ENCODE measurements around the gene PTPRN2.
"Not testable (repeated sequence)": the region's sequence is repeated elsewhere in the genome, so short reads cannot be mapped to it uniquely, and the experiment has no call there.

Gene PTPRN2

DNA sequence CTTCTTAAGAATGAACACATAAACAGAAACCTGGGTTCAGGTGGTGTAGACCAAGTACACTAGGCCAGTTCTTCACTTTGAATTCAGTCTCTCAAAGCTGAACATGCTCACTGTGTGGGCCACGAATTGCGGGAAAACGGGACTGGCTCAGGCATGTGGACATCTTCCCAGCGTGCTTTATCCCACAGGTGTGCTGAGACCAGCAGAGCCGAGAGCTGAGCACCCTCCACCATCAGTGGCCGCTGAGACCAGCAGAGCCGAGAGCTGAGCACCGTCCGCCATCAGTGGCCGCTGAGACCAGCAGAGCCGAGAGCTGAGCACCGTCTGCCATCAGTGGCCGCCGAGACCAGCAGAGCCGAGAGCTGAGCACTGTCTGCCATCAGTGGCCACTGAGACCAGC is 985.5 kb downstream of the PTPRN2 start:
- no peak for DNase-seq (ENCODE audit: low read depth)

DNA sequence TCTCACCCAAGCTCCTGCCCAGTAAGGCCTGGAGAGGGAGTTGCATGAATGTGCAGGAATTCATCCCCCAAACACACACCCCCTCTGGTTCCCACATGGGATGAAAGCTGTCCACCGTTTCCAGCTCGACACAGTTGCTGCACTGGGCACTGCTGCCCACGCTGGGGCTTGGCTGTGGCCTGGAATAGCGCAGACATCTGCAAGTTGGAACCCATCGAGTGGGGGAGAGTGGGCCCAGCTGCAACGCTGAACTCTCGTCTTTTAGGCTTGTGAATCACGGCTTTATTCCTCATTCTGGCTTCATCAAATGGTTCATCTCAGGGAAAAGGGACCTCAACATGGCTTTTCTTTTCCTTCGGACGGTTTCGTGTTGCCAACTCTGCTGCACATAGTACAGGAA is 986.1 kb downstream of the PTPRN2 start:
- no peak for DNase-seq (ENCODE audit: low read depth)

- no peak for DNase-seq (ENCODE audit: low read depth)
Measured at GRCh38 chr7:157599491-157599890, 988.1 kb downstream of the PTPRN2 start.

DNA sequence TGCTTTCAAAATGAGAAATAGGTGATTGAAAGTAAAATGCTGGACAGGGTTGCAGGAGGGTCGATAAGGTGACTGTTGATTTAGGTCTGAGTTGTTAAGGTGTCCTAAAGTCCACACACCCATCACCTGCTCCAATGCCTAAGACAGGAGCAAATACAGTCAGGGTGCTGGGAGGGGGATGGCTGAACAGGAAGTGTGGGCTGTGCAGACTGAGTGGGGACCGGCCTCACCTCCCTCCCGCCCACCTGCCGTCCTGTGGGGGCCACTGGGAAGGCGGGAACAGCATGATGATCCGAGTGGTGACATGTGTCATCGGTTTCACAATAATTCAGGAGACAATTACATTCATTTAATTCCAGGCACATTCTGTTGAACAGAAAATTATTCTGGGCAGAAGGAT is 990.1 kb downstream of the PTPRN2 start:
- no peak for DNase-seq (ENCODE audit: low read depth)

DNA sequence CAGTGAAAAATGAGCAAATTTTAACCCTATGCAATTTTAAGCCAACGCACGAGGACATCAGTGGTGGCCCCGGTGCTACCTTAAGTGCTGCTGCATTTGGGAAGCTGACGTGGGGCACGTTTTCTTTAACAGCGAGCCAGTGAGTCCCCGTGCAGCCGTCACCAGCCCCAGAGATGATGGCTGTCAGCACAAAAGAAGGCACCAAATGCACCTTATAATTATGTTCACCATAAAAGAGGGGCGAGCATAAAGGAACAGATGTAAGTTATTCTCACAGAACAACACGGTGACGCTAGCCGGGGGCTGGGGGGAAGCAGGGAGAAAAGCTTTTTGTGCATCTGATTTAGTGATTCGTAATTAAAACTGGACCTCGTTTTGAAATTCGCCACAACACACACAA is 990.7 kb downstream of the PTPRN2 start:
- no peak for DNase-seq (ENCODE audit: low read depth)

- no peak for DNase-seq (ENCODE audit: low read depth)
Measured at GRCh38 chr7:157596471-157596870, 991.2 kb downstream of the PTPRN2 start.

GRCh38 chr7:157596026-157596425 is 991.6 kb downstream of the PTPRN2 start:
- no peak for DNase-seq (ENCODE audit: low read depth)

DNA sequence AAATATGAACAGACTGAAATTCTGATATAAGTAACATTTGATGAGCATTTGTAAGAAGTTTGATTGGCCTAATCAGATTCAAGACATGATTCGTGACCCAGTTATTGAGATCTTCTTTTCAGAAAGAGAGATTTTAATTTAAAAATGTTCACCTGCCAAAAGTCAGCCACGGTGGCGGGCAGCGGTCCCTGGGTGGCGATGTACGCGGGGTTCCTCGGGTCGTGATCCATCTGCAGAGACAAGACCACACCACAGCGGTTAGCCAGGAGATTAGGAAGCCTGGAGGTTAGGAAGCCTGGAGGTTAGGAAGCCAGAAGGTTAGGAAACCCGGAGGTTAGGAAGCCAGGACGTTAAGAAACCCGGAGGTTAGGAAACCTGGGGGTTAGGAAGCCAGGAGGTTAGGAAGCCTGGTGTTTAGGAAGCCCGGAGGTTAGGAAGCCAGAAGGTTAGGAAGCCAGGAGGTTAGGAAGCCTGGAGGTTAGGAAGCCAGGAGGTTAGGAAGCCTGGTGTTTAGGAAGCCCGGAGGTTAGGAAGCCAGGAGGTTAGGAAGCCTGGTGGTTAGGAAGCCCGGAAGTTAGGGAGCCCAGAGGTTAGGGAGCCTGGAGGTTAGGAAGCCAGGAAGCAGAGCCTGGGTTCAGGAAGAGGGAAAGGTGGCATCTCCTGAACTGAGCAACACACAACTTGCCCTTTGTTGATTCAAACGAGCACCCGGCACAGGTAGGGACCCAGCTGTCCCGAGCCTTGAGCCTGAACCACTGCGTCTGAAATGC is 992.4 kb downstream of the PTPRN2 start:
- DNase-seq (ENCODE audit: low read depth) = no peak

DNA sequence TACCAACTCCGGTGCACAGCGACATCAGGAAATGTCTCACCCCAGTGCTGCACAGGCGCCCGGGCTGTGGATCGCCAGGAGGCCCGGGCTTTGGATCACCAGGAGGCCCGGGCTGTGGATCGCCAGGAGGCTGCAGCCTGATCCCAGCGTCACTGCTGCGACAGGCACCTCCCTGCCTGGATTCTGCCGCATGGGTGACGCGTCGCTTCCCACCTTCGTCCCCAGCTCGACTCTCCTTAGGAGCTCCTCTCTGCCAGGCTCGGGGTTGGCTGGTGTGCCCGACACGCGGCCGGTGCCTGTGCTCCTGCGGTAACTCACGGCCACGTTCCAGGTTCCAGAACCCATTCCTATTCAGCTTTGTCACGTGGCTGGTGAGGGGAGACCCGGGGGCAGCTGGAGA is 993.3 kb downstream of the PTPRN2 start:
- no peak for DNase-seq (ENCODE audit: low read depth)

DNA sequence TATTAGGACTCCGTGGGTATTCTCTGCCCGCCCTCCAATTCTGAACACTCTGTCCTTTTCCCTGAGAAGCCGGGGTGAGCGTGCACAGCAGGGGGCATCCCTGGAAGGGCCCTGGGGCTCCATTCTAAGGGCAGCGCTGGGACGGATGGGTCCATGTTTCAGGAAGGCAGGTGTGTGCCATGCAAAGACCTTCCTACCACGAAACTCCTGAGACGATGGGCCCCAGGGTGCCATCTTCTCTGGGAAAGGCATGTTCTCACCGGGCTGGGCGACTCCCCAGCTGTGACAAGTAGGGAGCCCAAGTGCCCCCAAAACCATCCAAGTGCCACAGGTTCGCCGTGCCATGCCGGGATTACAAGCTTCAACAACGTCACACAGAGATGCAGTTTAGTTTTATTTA is 994.1 kb downstream of the PTPRN2 start:
- DNase-seq (ENCODE audit: low read depth) = no peak

GRCh38 chr7:157592636-157593320 is 994.8 kb downstream of the PTPRN2 start:
- DNase-seq (ENCODE audit: low read depth) = not testable (repeated sequence)

DNA sequence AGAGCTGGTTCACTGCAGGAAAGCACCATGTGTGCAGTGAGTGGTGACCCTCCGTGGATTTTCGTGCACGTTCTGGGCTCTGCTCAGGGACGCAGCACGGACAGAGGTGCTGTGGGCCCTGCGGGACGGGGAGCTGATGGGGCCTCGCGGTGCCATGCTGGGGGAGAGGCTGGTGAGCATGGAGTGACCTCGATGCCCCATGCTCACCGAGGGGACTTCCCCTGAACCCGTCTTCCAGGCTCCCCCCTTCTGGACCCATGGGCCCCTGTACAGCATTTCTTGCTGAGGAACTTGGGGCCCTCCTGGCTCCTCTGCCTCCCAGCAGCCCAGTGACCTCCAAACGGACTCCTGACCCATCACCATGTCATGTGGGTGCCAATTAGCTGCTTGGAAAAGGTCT is 997.1 kb downstream of the PTPRN2 start:
- DNase-seq (ENCODE audit: low read depth) = no peak

DNA sequence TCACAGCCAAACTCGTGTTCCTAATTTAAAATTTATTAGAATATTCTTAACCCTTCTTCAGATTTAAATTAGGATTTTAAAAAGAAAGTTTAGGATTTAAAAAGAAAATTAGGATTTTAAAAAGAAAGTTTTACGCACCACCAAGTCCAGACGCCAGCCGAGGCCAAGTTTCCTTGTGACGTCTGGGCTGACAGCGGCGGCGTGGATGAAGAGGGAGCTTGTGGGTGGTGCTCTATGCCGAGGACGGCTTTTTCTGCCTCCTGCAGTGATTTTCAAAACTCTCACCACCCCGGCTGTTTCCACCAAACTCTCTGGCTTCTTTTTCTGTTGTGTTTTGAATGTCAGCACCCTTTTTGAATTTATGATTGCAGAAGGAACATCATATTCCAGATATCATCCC is 997.9 kb downstream of the PTPRN2 start:
- DNase-seq (ENCODE audit: low read depth) = no peak

GRCh38 chr7:157587805-157588560 is 999.6 kb downstream of the PTPRN2 start:
- DNase-seq (ENCODE audit: low read depth) = no peak

- DNase-seq (ENCODE audit: low read depth) = no peak
Measured at GRCh38 chr7:157587051-157587804, 1000.4 kb downstream of the PTPRN2 start.

DNA sequence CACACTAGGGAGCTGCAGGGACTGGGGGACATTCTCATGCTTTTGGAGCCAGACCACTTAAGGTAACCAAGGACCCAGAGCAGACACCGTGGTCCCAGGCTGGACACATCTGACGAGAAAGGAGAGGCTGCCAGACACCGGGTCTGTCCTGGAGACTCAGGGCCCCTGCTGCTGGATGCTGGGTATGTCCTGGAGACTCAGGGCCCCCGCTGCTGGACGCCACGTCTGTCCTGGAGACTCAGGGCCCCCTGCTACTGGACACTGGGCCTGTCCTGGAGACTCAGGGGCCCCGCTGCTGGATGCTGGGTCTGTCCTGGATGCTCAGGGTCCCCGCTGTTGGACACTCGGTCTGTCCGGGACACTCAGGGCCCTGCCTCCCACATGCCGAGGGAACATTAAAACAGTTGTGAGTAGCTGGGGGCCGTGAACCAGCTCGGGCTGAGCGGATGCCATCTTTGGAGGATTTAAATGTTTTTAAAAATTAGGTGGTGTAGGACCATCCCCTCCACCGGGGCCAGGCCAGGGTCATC is 1001.1 kb downstream of the PTPRN2 start:
- no peak for DNase-seq (ENCODE audit: low read depth)

DNA sequence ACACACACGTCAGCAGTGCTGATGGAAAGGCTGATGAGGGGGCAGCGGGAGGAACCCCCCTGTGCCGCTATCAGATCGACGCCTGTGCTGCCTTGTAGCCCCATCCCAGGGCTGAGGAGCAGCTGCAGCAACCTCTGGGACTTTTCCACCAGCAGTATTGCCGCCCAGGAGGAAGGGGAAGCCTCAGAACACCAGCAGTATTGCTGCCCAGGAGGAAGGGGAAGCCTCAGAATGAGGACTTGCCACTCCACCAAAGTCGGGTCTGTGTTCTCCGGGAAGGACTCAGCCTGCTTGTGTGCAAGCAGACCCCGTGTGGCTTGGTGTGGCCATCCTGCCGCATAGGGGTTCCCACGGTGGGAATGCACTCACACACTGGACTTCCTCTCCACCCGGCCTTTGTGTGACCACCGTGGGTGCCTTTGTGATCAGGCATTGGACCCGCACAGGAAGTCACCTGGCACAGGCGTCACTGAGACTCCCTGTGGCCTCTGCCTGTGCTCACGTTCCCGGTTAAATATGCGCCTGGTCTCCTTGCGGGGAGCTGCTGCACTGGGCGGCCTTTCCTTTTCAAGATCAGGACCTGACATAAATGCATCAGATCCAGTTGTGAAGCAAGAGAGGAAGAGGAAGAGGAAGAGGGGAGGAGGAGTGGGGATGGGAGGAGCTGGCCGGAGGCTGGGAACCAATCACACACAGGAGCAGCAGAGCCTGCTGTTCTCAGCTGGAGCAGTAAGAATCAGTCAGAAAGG is 1002.3 kb downstream of the PTPRN2 start:
- no peak for DNase-seq (ENCODE audit: low read depth)

- no peak for DNase-seq (ENCODE audit: low read depth)
Measured at GRCh38 chr7:157584420-157584819, 1003.2 kb downstream of the PTPRN2 start.

- no peak for DNase-seq (ENCODE audit: low read depth)
Measured at GRCh38 chr7:157581740-157582139, 1005.9 kb downstream of the PTPRN2 start.

- DNase-seq (ENCODE audit: low read depth) = no peak
Measured at GRCh38 chr7:157580324-157580723, 1007.3 kb downstream of the PTPRN2 start.

- no peak for DNase-seq (ENCODE audit: low read depth)
Measured at GRCh38 chr7:157579425-157579824, 1008.2 kb downstream of the PTPRN2 start.
